ENCODE results near the gene PRAMEF27.
"Not testable (repeated sequence)": the region's sequence is repeated elsewhere in the genome, so short reads cannot be mapped to it uniquely, and the experiment has no call there.

PRAMEF27 gene

DNA sequence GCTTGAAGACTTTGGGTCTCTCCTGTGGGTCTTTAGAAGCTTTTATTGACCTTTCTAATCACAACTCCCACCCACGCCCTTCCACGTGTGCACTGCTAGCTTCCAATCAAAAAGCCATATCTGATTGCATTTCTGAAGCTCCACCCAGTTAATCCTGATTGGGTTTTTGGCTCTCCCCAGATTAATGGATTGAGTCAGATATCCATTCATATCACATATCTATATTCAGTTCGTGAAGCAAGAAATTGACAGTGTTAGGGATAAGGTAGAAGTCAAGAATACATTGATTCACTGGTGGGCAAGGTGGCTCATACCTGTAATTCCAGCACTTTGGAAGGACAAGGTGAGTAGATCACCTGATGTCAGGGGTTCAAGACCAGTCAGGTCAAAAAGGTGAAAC is at the start of gene PRAMEF27:
PRAMEF27 (minus strand) TSS at position 101 of the 400 bp plus-strand sequence. CDS start 2,916 bp downstream, outside the sequence.
- DNase-seq, result not testable (repeated sequence)

DNA sequence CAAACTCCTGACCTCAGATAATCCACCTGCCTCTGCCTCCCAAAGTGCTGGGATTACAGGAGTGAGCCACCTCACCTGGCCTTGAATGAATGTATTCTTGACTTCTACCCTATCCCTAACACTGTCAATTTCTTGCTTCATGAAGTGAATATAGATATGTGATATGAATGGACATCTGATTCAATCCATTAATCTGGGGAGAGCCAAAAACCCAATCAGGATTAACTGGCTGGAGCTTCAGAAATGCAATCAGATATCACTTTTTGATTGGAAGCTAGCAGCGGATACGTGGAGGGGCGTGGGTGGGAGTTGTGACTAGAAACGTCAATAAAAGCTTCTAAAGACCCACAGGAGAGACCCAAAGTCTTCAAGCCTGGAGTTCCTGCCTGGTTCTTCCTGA is 14.1 kb upstream of the PRAMEF27 start, which contains the start of gene PRAMEF25:
PRAMEF25 (plus strand) TSS at position 301 of the 400 bp plus-strand sequence. CDS start 2,920 bp downstream, outside the sequence.
- not testable (repeated sequence) for DNase-seq

DNA sequence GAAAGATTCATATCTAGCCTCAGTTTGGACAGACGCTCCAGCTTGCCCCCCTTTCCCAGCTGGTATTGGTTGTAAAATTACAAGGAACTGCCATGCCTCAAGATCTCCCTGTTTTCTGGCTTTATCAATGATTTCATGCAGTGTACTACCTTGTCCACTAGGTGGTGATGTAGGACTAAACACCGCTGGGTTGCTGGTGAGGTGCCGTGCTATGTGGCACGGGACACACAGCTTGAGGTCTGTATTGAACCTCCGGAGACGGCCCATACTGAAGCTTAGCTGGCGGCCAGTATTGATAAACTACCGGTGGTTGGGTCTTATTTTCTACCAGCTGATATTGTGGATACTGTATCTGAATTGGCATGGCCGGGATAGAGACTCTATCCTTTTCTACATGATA is 36.5 kb downstream of the PRAMEF27 start:
- DNase-seq, result not testable (repeated sequence)

DNA sequence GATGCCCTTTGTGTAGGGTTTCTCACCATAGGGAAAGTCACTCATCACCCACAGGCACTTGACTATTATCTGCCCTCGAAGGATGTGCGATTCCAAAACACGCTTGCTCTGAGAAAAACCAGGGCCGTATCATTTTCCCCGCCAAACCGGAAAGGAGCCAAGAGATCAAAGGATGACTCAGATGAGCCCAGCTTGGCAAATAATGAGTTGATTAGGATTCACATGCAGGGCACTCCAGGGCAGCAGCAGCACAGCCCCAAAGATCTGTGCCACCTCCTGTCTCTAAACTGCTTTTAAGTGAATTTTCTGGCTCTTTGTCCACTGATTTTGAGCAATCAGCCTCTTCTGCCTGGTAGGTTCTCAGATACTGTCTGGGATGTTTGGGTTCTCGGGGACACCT is 44.4 kb downstream of the PRAMEF27 start:
- not testable (repeated sequence) for DNase-seq

DNA sequence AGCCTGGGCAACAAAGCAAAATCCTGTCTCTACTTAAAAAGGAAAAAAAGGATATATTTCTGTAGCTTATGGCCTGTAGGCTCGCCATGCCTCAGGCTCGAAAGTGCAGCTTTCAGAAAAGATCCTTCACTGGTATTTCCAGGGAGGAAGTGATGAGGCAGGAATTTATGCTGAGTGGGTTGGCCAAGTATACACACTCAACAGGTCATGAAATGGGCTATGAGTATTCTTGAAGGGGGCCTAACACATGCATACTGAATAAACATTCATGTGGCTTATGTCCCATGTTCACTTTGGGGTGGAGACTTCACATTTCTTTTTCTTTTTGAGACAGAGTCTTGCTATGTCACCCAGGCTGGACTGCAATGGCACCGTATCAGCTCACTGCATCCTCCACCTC is 47.0 kb downstream of the PRAMEF27 start:
- DNase-seq, result not testable (repeated sequence)

DNA sequence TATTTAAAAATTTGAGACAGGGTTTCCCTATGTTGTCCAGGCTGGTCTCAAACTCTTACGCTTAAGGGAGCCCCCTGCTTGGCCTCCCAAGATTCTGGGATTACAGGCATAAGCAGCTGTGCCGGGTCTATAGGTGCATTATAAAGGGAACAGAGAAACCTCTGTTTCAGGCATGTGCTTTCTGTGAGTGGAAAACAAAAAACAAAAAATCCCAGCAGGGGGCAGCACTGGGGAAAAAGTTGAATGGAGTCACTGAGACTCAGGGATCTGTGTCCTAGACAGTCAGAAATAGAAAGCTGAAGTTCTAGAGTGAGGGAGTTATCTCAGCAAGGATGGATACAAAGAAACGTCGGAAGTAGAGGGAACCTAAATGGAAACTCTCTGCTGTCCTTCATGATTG is 50.6 kb downstream of the PRAMEF27 start:
- DNase-seq, result not testable (repeated sequence)
